Mucosa of gallbladder (tissue), 1 donor: Measurements from ENCODE around the gene UGT2B7. TPM values are rescaled to one million over a fixed set of nuclear protein-coding genes. Genes with fewer than 3 reads are reported as not detected.

ENCODE experiments used
- DNase-seq: peaks from one replicate; pipeline ENCODE4 v3.0.0-alpha.2; 2020; ENCODE audit warnings: low spot score
- total RNA-seq: library from RNA; stranded (reverse); gene quantifications from one replicate; pipeline ENCODE4 v1.2.1, GENCODE V29; 2021
- donor health status: DM: no; HTN: no; CAD: no.

UGT2B7 gene
- total RNA-seq, 1 donor from 2014 or later, result 13.9 TPM

GRCh38 chr4:69156913-69157312, 60.6 kb downstream of the UGT2B7 start:
- no peak for DNase-seq

Other genes with a start within 250 kb of the UGT2B7 start
- 170 TPM for gene UGT2A3, start 144.7 kb upstream of the UGT2B7 start, total RNA-seq
- gene UGT2B11, start 118.3 kb downstream of the UGT2B7 start, total RNA-seq, result 26.2 TPM
- 83.4 TPM for gene UGT2B28, start 184.0 kb downstream of the UGT2B7 start, total RNA-seq